Heart left ventricle (tissue), 13 donors: ENCODE measurements around the gene TRAF2.

Source experiments
- POLR2A ChIP-seq, 2 donors: fragments of 450-650 bp; IDR thresholded peaks; one replicate each; pipeline ENCODE4 v1.6.1; 2017; ENCODE audit warnings: antibody characterized with exemption in 2 of 2, mild to moderate bottlenecking in 2 of 2, moderate library complexity in 2 of 2
- TF ChIP-seq, protein P1 (sequence below), 12 donors: fragments of 200-600 bp; sonication (generic) in 4 of 12; IDR thresholded peaks; one replicate each; pipeline versions ENCODE4 v1.5.0 to v1.8.0; 2018 to 2022; ENCODE audit warnings: antibody characterized with exemption in 12 of 12, mild to moderate bottlenecking in 5 of 12
- donor health status: ischemic (EF 13 %, LVEDD 7.1; RV severe dilation, severe dysfunction).
- donor health status: DM: no; HTN: yes; CAD: no.
- donor health status: DM: no; HTN: no; CAD: no.
- donor health status: ischemic (EF 25% LVEDD 6.9; RV normal size, moderate dysfunction).
- donor health status: ischemic (EF 25% LVEDD 5.7; RV mildly dilated, moderate dysfunction).
- donor health status: ischemic (EF 35%, LVEDD 5.7; RV mildly dilated, moderate dysfunction).
- donor health status: nonischemic (EF 11% LVEDD 7.7; RV severe dilation, severe dysfunction).
- donor health status: DM: yes; HTN: yes; CAD: no.
- donor health status: PGD.
- donor health status: ischemic (EF 29% LVEDD 5.4; RV normal size, mild dysfunction).
- donor health status: nonischemic (EF 23%, LVEDD 6.1; RV moderate dilation, normal function).

- TF ChIP-seq, protein P1, sequence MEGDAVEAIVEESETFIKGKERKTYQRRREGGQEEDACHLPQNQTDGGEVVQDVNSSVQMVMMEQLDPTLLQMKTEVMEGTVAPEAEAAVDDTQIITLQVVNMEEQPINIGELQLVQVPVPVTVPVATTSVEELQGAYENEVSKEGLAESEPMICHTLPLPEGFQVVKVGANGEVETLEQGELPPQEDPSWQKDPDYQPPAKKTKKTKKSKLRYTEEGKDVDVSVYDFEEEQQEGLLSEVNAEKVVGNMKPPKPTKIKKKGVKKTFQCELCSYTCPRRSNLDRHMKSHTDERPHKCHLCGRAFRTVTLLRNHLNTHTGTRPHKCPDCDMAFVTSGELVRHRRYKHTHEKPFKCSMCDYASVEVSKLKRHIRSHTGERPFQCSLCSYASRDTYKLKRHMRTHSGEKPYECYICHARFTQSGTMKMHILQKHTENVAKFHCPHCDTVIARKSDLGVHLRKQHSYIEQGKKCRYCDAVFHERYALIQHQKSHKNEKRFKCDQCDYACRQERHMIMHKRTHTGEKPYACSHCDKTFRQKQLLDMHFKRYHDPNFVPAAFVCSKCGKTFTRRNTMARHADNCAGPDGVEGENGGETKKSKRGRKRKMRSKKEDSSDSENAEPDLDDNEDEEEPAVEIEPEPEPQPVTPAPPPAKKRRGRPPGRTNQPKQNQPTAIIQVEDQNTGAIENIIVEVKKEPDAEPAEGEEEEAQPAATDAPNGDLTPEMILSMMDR (IDR thresholded peaks at IDR 0.05): no peak
- no peak for TF ChIP-seq POLR2A (IDR thresholded peaks at IDR 0.05)
Measured at GRCh38 chr9:136899196-136899595, 12.9 kb downstream of the TRAF2 start.
